Ascending aorta (tissue), 2 donors: ENCODE data around the gene EIF4G2. TPM values are rescaled to one million over a fixed set of nuclear protein-coding genes. Genes with fewer than 3 reads are reported as not detected.

Experiments used
- DNase-seq, 2 donors: peaks; one replicate each; pipeline ENCODE4 v3.0.0-alpha.2; 2019; ENCODE audit warnings: low spot score in 2 of 2
- H3K27ac ChIP-seq, 2 donors: fragments of 200-600 bp; sonication (generic); one replicate each; pipeline ENCODE4 v1.5.1; 2016 to 2017; ENCODE audit warnings: mild to moderate bottlenecking in 1 of 2
- H3K27me3 ChIP-seq: fragments of 200-600 bp; sonication (generic); one replicate; pipeline ENCODE4 v1.5.1; 2017
- H3K36me3 ChIP-seq, 2 donors: fragments of 200-600 bp; sonication (generic); one replicate each; pipeline ENCODE4 v1.5.1; 2016
- H3K4me1 ChIP-seq, 2 donors: fragments of 200-600 bp; sonication (generic); one replicate each; pipeline ENCODE4 v1.5.1; 2016 to 2017; ENCODE audit warnings: mild to moderate bottlenecking in 1 of 2
- H3K4me3 ChIP-seq, 2 donors: fragments of 200-600 bp; sonication (generic); one replicate each; pipeline ENCODE4 v1.5.1; 2016 to 2017; ENCODE audit warnings: mild to moderate bottlenecking in 1 of 2
- H3K9me3 ChIP-seq, 2 donors: fragments of 200-600 bp; sonication (generic); one replicate each; pipeline ENCODE4 v1.5.1; 2016
- CTCF ChIP-seq, 3 experiments: fragments of 200-600 bp in 2 of 3; fragments of 450-650 bp in 1 of 3; sonication (generic) in 2 of 3; IDR thresholded peaks; one replicate each; pipeline ENCODE4 v1.5.1; 2016 to 2019; ENCODE audit warnings: antibody characterized with exemption in 3 of 3, mild to moderate bottlenecking in 1 of 3, moderate library complexity in 1 of 3
- intact Hi-C: fragments of 100-400 bp; cut with DNase I; formaldehyde crosslinking; loops from one replicate; pipeline ENCODE4 v1.15.1; 2023
- total RNA-seq: library from RNA; depleted of rRNA; stranded (reverse); fragments of >200 nt; gene quantifications from one replicate; pipeline ENCODE4 v1.1.0, GENCODE V29; 2016

EIF4G2 gene
- total RNA-seq, 1 donor from 2014 or later: 311 TPM

- intact Hi-C loops: no loop called here
- peak within 1 kb of the TSS; percentile 83 to 91 for H3K4me3 ChIP-seq
- DNase-seq: peak; percentile 82 to 97
- H3K27ac ChIP-seq: peak within 1 kb of the TSS; percentile 90 to 96
- peak in 2 of 3 experiments; percentile 8 to 33 for TF ChIP-seq CTCF (IDR thresholded peaks at IDR 0.05)
- no peaks in the 10 kb centered on the region for H3K9me3 ChIP-seq
- H3K36me3 ChIP-seq: peaks cover 11 to 17% of the 10 kb centered on the region in 2 donors
- peaks cover 0 to 11% of the 10 kb centered on the region in 2 donors for H3K4me1 ChIP-seq
- no peaks in the 10 kb centered on the region for H3K27me3 ChIP-seq
Observed at GRCh38 chr11:10750838-10751580, 57.7 kb downstream of the EIF4G2 start, which contains the start of gene CTR9. Gene CTR9 (plus strand): TSS chr11:10751246. CDS start chr11:10751413, 167 bp downstream.

- intact Hi-C loops: no loop called here
- no peak for TF ChIP-seq CTCF (IDR thresholded peaks at IDR 0.05)
Observed at GRCh38 chr11:10749476-10749875, 59.2 kb downstream of the EIF4G2 start.

GRCh38 chr11:10747733-10748132 lies 61.0 kb downstream of the EIF4G2 start:
- no peak for TF ChIP-seq CTCF (IDR thresholded peaks at IDR 0.05)
- Histone ChIP-seq H3K36me3 (no peaks in the 10 kb centered on the region), H3K9me3 (no peaks in the 10 kb centered on the region), H3K27me3 (no peaks in the 10 kb centered on the region), H3K4me1 (peaks cover 0 to 11% of the 10 kb centered on the region in 2 donors), H3K27ac (no peak overlapping the region), H3K4me3 (no peak overlapping the region)
- intact Hi-C loops: no loop called here
- no peak for DNase-seq

More at GRCh38 chr11:10749476-10749875, 59.2 kb downstream of the EIF4G2 start:
- Histone ChIP-seq H3K36me3 (peaks cover 0 to 2% of the 10 kb centered on the region in 2 donors), H3K4me3 (no peak overlapping the region), H3K4me1 (peaks cover 0 to 11% of the 10 kb centered on the region in 2 donors), H3K27me3 (no peaks in the 10 kb centered on the region), H3K9me3 (no peaks in the 10 kb centered on the region), H3K27ac (no peak overlapping the region)
- DNase-seq: no peak

Other genes with a start within 250 kb of the EIF4G2 start
- 66.3 TPM for gene LYVE1, start 240.3 kb downstream of the EIF4G2 start, total RNA-seq
- gene IRAG1, start 115.2 kb downstream of the EIF4G2 start, total RNA-seq: 236 TPM
- 3.1 TPM for gene CTR9, start 57.7 kb downstream of the EIF4G2 start, total RNA-seq
- 7.8 TPM for gene ZBED5, start 49.1 kb upstream of the EIF4G2 start, total RNA-seq